GM23338 (cell line): ENCODE results near the gene C20orf141.

Experiments used
- CREB1 ChIP-seq: fragments of 250-450 bp; sonication (Bioruptor Pico); IDR thresholded peaks from 2 replicates; pipeline ENCODE4 v1.5.0; 2020; ENCODE audit warnings: low read depth, mild to moderate bottlenecking, moderate library complexity
- CTCF ChIP-seq, 2 experiments: fragments of 200-600 bp in 1 of 2; sonication (generic) in 1 of 2; conservative IDR thresholded peaks; 2 replicates each; pipeline versions ENCODE4 v1.5.1 to v1.6.1; 2016 to 2017; ENCODE audit warnings: antibody characterized with exemption in 2 of 2, low read depth in 2 of 2, mild to moderate bottlenecking in 2 of 2, moderate library complexity in 1 of 2
- ETS1 ChIP-seq: IDR thresholded peaks from 2 replicates; pipeline ENCODE4 v1.6.1; 2016; ENCODE audit warnings: antibody characterized with exemption
- EZH2 ChIP-seq: fragments of 200-600 bp; sonication (generic); IDR thresholded peaks from one replicate; pipeline ENCODE4 v1.8.0; 2017; ENCODE audit warnings: antibody characterized with exemption, mild to moderate bottlenecking, low read depth; ENCODE audit not compliant: unreplicated experiment
- EZH2phosphoT487 ChIP-seq: fragments of 200-600 bp; sonication (generic); IDR thresholded peaks from one replicate; pipeline ENCODE4 v1.8.1; 2018; ENCODE audit warnings: antibody characterized with exemption; ENCODE audit not compliant: unreplicated experiment
- JUNB ChIP-seq: IDR thresholded peaks from one replicate; pipeline ENCODE4 v1.6.1; 2016; ENCODE audit warnings: antibody characterized with exemption; ENCODE audit not compliant: unreplicated experiment
- NANOG ChIP-seq: IDR thresholded peaks from 2 replicates; pipeline ENCODE4 v1.6.1; 2016; ENCODE audit warnings: antibody characterized with exemption, borderline replicate concordance
- POLR2AphosphoS5 ChIP-seq: IDR thresholded peaks from 2 replicates; pipeline ENCODE4 v1.6.1; 2016; ENCODE audit warnings: antibody characterized with exemption, low read depth
- REST ChIP-seq: IDR thresholded peaks from one replicate; pipeline ENCODE4 v1.6.1; 2018; ENCODE audit warnings: antibody characterized with exemption; ENCODE audit not compliant: unreplicated experiment
- STAT1 ChIP-seq: IDR thresholded peaks from one replicate; pipeline ENCODE4 v1.6.1; 2016; ENCODE audit warnings: antibody characterized with exemption; ENCODE audit not compliant: unreplicated experiment
- ZNF114 ChIP-seq: fragments of 250-450 bp; sonication (Bioruptor Pico); IDR thresholded peaks from 2 replicates; pipeline ENCODE4 v1.5.0; 2020; ENCODE audit warnings: mild to moderate bottlenecking, moderate library complexity
- ZNF331 ChIP-seq: fragments of 250-450 bp; sonication (Bioruptor Pico); IDR thresholded peaks from 2 replicates; pipeline ENCODE4 v1.5.0; 2020; ENCODE audit warnings: low read depth, mild to moderate bottlenecking, moderate library complexity

- TF ChIP-seq CTCF (conservative IDR thresholded peaks at IDR 0.05; ENCODE audit: low read depth in 2 of 2) (no peak), POLR2AphosphoS5 (no peak), EZH2phosphoT487 (no peak), REST (no peak), EZH2 (no peak), CREB1 (CRISPR knock-in tag) (no peak), JUNB (no peak), STAT1 (no peak), ZNF331 (CRISPR knock-in tag) (no peak), ETS1 (no peak), NANOG (no peak), ZNF114 (CRISPR knock-in tag) (no peak)
Observed at GRCh38 chr20:2797136-2797983, 17.4 kb upstream of the C20orf141 start.
